Brain microvascular endothelial cell (primary cell): ENCODE data around the gene ITGA3.

ENCODE experiments used
- DNase-seq: peaks from one replicate; pipeline ENCODE4 v3.0.0-alpha.2; 2020
- H3K27ac ChIP-seq: fragments of 250-450 bp; sonication (Bioruptor Pico); 2 replicates; pipeline ENCODE4 v1.5.1; 2020; ENCODE audit warnings: mild to moderate bottlenecking, moderate library complexity
- H3K27me3 ChIP-seq: fragments of 250-450 bp; sonication (Bioruptor Pico); replicated peaks from 2 replicates; pipeline ENCODE4 v1.5.1; 2020; ENCODE audit warnings: mild to moderate bottlenecking
- H3K36me3 ChIP-seq: fragments of 250-450 bp; sonication (Bioruptor Pico); replicated peaks from 2 replicates; pipeline ENCODE4 v1.5.1; 2020; ENCODE audit warnings: mild to moderate bottlenecking
- H3K4me3 ChIP-seq: 2 replicates; pipeline ENCODE4 v1.5.1; 2011; ENCODE audit warnings: low read depth, mild to moderate bottlenecking, control low read depth, low read length, moderate library complexity
- CTCF ChIP-seq: IDR thresholded peaks from 2 replicates; pipeline ENCODE4 v1.5.1; 2011; ENCODE audit warnings: low read depth, mild to moderate bottlenecking, moderate library complexity, low read length, control low read depth, inconsistent platforms; ENCODE audit errors: missing control alignments
- in situ Hi-C: cut with HindIII; loops from 2 replicates; pipeline ENCODE4 v1.10.0; 2017; ENCODE audit warnings: low sequenced_read_pairs, low pct_ligation_motif_present

ITGA3 gene

GRCh38 chr17:50134206-50135110, 78.5 kb downstream of the ITGA3 start:
- no peak overlapping the region for H3K4me3 ChIP-seq
- no peak for DNase-seq
- in situ Hi-C loops = no loop called here
- no peak overlapping the region for H3K27ac ChIP-seq
- peaks cover 50% of the 10 kb centered on the region for H3K36me3 ChIP-seq
- H3K27me3 ChIP-seq = no peaks in the 10 kb centered on the region
- peak; percentile 5 for TF ChIP-seq CTCF

- no peak for TF ChIP-seq CTCF
- Histone ChIP-seq H3K27me3 (no peaks in the 10 kb centered on the region), H3K36me3 (peaks cover 59% of the 10 kb centered on the region), H3K4me3 (no peak overlapping the region), H3K27ac (no peak overlapping the region)
- DNase-seq = no peak
- in situ Hi-C loops = no loop called here
Measured at GRCh38 chr17:50135316-50136095, 79.6 kb downstream of the ITGA3 start.

- TF ChIP-seq CTCF = no peak
- in situ Hi-C loops = no loop called here
Measured at GRCh38 chr17:50136096-50136687, 80.3 kb downstream of the ITGA3 start.

GRCh38 chr17:50137042-50137441, 81.1 kb downstream of the ITGA3 start:
- Histone ChIP-seq H3K4me3 (no peak overlapping the region), H3K27ac (no peak overlapping the region), H3K36me3 (peaks cover 72% of the 10 kb centered on the region), H3K27me3 (no peaks in the 10 kb centered on the region)
- in situ Hi-C loops = no loop called here
- no peak for DNase-seq
- no peak for TF ChIP-seq CTCF

More at GRCh38 chr17:50136096-50136687, 80.3 kb downstream of the ITGA3 start:
- Histone ChIP-seq H3K36me3 (peaks cover 66% of the 10 kb centered on the region), H3K4me3 (no peak overlapping the region), H3K27me3 (no peaks in the 10 kb centered on the region), H3K27ac (no peak overlapping the region)
- DNase-seq = no peak

GRCh38 chr17:50139185-50139783, 83.4 kb downstream of the ITGA3 start:
- no peak for TF ChIP-seq CTCF
- in situ Hi-C loops = no loop called here
- Histone ChIP-seq H3K4me3 (no peak overlapping the region), H3K27ac (no peak overlapping the region), H3K27me3 (no peaks in the 10 kb centered on the region), H3K36me3 (peaks cover 89% of the 10 kb centered on the region)
- no peak for DNase-seq
